Measurements from ENCODE around the gene ZNF100.
A peak's percentile ranks its signal among the peaks of the same experiment; 100 is the strongest.
"Not testable (repeated sequence)": the region's sequence is repeated elsewhere in the genome, so short reads cannot be mapped to it uniquely, and the experiment has no call there.

Gene ZNF100

DNA sequence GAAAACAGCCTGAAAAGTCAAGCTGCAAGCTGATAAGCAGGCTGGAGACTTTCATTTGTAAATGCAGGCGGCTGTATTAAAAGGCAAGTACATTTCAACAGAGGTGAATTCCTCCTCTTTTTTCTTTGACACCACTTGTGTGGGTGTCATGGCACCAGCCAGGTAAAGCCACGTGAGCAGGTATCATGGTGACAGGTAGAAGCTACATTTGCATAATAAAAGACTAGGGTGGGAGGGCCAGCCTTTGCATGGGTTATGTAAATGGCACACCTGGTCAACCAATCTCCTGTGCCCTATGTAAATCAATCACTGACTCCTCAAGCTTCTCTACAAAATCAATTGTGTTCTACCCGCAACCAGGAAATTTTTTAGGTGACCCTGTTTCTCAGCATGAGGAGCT is 68.2 kb downstream of the ZNF100 start:
- no peak for DNase-seq

DNA sequence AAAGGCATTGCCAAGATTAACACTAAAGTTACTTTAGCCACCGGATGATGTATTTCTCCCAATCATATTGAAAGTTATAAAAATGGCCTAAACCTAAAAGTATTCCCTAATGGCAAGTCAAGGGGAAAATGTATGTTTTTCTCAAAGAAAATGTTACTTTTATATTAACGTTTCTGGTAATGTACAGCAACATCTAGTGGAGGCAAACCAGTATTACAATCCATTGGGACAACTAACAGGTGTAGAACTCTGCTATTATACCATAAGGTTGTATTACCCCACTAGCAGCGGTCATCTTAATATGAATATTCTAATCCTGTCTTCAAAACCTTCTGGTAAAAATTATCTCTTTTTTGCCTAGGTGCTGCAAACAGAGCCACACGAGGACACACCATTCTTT is 69.2 kb downstream of the ZNF100 start:
- DNase-seq, result peak in 1 of 2 experiments; percentile 44

DNA sequence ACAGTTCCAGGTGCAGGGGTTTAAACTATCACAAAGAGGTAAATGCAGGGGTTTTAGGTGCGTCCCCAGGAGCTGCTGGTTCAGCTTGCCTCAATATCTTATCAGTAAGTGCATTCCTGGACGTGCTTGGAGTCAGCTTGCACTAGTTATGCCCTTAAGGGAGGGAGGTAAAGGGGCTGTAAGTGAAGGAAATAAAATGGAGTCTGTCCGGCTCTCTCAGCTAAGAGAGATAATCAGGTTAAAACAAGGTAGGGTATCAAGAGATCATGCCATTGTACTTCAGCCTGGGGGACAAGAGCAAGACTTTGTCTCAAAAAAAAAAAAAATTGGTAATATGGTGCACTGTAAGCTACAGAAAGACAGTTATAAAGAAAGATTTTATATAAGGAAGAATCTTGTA is 69.7 kb downstream of the ZNF100 start:
- DNase-seq, result no peak

DNA sequence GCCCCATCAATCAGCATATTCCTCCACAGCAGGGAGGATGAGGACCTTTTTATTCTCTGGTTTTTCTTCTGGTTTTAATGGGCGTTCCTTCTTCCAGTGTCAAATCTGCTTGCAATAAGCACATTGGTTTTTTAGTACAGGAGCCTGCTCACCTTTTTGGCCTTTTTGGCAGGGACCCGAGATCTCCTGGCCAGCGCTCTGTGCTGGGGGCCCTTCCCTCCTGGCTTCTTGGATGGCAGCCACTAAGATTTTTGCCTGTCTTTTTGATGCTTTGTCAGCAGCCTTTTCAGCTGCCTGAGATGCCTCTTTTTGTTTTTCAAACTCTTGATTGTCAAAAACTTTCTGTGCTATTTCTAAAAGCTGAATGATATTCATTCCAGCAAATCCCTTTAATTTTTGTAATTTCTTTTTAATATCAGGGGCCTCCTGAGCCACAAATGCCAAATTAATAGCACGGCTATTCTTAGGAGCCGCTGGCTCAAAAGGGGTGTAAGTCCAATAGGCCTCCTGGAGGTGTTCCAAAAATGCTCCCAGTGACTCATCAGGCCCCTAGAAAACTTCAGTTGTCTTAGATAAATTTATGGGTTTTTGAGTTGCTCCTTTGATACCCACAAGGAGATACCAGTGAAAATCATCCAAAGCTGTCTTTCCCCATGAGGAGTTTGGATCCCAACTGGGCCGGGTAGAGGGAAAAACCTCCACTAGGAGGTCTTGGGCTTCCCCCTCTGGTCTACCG is 73.0 kb downstream of the ZNF100 start:
- no peak for DNase-seq

DNA sequence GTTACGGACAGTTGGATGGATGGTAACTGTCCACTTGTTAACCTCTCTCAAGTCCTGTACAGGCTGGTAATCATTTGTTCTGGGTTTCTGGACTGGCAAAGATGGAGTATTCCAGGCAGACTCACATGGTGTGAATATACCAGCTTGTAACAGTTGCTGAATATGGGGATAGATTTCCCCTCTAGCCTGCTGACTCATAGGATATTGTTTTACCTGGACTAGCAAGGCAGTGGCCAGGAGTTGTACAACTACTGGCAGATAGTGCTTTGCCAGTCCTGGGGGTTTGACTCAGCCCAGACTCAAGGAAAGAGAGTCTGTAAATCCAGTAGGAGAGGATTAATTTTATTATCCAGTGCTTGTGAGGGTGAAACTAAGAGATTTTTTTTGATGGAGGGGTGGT is 74.0 kb downstream of the ZNF100 start:
- DNase-seq, result no peak

DNA sequence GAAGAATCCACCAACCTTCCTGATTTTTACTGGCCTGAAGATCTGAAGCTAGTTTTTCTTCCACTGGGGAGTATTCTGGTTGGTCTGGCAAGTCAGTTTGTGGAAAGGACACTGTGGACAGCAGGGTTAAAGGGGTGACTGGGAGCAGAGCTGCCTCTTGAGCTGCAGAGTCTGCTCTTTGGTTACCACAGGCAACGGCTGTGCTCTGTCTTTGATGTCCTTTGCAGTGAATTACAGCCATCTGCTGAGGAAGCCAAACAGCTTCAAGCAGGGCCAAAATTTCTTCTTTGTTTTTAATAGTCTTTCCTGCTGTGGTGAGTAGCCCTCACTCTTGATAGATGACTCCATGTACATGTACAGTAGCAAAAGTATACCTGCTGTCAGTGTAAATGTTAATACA is 75.7 kb downstream of the ZNF100 start:
- DNase-seq, result no peak

DNA sequence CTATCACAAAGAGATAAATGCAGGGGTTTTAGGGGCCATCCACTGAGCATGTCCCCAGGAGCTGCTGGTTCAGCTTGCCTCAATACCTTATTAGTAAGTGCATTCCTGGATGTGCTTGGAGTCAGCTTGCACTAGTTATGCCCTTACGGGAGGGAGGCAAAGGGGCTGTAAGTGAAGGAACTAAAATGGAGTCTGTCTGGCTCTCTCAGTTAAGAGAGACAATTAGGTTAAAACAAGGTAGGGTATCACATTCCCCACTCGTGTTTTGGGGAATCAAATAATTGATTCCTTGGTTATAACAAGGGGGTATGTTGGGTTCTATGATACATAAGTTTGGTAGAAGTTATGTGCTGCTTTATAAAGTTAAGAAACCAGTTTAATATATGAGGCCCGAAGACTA is 78.9 kb downstream of the ZNF100 start:
- no peak for DNase-seq

DNA sequence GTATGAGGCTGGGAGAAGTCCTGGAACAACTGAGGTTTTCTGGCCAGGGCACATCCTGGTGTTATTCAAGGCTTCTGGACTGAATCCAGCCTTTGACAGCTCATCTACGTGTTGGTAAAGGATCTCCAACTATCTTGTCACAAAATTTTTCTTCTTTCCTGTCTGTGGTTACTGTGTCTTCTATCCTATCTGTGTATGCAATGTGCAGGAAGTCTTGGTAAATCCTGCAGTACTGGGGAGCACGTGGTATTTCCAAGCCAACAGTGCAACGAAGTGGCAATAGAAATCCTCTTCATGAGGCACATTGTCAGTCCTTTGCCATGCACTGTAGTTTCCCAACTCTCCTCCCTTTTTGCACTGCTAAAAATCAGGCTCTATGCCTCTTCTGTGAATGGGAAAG is 86.7 kb downstream of the ZNF100 start:
- DNase-seq, result no peak

DNA sequence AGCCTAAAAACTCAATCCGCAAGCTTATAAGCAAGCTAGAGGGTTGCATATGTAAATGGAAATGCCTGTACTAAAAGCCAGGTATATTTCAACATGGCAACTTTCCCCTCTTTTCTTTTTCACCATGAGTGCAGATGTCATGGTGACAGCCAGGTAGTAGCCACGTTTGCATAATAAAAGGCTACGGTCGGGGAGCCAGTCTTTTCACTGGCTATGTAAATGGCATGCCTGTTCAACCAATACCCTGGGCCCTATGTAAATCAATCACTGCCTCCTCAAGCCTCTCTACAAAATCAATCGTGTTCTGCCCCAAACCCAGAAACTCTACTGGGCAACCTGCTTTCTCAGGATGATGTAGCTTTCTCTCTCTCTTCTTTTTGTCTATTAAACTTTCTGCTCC is 87.4 kb downstream of the ZNF100 start:
- DNase-seq, result no peak

DNA sequence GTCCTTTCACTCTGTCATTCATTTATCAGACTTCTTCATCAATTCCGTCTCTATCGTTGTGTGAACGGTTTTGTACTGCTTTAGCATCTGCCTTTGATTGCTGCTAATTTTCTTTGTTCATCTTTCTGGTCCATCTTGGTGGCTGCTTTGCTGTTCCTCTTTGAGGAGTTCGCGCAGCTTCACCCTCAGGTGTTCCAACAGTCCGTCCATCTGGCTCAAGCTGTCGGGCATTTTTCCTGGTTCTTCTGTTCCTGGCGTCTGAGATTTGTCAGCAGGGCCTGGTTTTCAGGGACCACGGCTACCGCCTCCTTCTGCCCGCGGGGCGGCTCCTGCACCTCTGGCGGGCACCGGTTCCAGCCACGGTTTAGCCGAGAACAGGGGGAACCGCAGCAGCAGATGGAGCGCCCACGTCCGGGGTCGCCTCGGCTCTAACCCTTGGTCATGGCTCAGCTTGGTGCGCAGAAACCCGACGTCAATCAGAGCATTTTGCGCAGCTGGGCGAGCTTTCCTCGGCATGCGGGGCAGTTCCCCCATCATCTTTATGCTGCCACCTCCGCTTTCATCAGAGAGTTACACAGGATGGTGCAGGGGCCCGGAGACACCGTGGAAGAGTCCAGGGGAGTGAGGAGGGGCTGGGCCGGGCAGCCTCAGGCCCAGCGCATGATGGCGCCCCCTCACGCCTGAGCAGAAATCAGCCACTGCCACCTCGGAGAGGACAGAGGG is 89.5 kb downstream of the ZNF100 start:
- DNase-seq, result no peak

DNA sequence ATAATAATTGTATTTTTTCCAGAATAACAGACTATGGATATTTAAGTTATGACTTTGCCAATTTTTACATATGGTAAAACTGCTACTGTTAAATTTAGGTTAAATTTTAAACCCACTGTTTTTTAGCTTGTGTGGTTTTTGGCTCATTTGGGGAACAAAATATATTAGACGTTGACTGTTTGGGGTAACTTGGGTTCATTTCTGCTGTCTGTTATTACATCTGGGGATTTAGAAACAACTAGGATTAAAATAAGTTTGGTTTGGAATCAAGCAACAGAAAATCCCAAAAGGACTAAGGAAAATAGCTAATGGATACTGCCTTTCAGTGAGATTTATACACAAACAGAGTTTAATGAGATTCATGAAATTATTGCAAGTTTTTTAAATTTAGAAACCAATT is 92.9 kb downstream of the ZNF100 start:
- DNase-seq, result no peak

DNA sequence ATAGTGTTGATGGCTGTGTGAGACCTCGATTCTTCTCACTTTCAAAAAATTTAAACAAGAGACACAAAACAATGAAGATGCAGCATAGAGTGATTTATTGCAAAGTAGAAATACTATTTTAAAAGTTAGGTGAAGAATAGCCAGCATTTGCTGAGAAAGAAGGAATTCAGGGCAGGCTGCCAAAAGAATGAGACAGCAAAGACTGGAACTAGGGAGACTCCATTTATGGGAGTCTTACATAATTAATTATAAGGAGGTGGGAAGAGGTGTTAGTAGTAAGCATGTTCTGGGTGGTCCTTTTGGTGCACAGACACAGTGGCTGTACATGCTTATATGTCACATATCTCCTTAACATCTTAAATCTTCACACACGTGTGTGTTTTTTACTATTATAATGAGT is 93.9 kb downstream of the ZNF100 start:
- not testable (repeated sequence) for DNase-seq

All from NCI-H524 (cell line).